Hepatocyte (in vitro differentiated cells): ENCODE data around the gene SLC15A4. TPM values are rescaled to one million over a fixed set of nuclear protein-coding genes. Genes with fewer than 3 reads are reported as not detected.
"Not testable (repeated sequence)": the region's sequence is repeated elsewhere in the genome, so short reads cannot be mapped to it uniquely, and the experiment has no call there.

Source experiments
- DNase-seq: peaks from one replicate; pipeline ENCODE4 v3.0.0-alpha.2; 2016; ENCODE audit warnings: low spot score
- H2AFZ ChIP-seq: fragments of 200-600 bp; sonication (generic); 2 replicates; pipeline ENCODE4 v1.6.0; 2016; ENCODE audit warnings: antibody characterized with exemption, mild to moderate bottlenecking
- H3K27ac ChIP-seq: fragments of 200-600 bp; sonication (generic); 2 replicates; pipeline ENCODE4 v1.5.1; 2016; ENCODE audit warnings: mild to moderate bottlenecking
- H3K27me3 ChIP-seq: fragments of 200-600 bp; sonication (generic); 2 replicates; pipeline ENCODE4 v1.6.1; 2016
- H3K36me3 ChIP-seq: fragments of 200-600 bp; sonication (generic); replicated peaks from 2 replicates; pipeline ENCODE4 v1.5.1; 2016; ENCODE audit warnings: low read depth; ENCODE audit not compliant: insufficient read depth
- H3K4me1 ChIP-seq: fragments of 200-600 bp; sonication (generic); 2 replicates; pipeline ENCODE4 v1.5.1; 2016; ENCODE audit warnings: mild to moderate bottlenecking, moderate library complexity; ENCODE audit not compliant: insufficient read depth
- H3K4me2 ChIP-seq: fragments of 200-600 bp; sonication (generic); 2 replicates; pipeline ENCODE4 v1.6.0; 2016
- H3K4me3 ChIP-seq: fragments of 200-600 bp; sonication (generic); 2 replicates; pipeline ENCODE4 v1.5.1; 2016; ENCODE audit warnings: mild to moderate bottlenecking
- H3K79me2 ChIP-seq: fragments of 200-600 bp; sonication (generic); 2 replicates; pipeline ENCODE4 v1.6.0; 2017; ENCODE audit warnings: mild to moderate bottlenecking
- H3K9me2 ChIP-seq: fragments of 200-600 bp; sonication (generic); replicated peaks from 2 replicates; pipeline ENCODE4 v1.6.0; 2017; ENCODE audit warnings: mild to moderate bottlenecking; ENCODE audit not compliant: insufficient read depth
- H3K9me3 ChIP-seq: fragments of 200-600 bp; sonication (generic); 2 replicates; pipeline ENCODE4 v1.5.1; 2016; ENCODE audit warnings: low read depth, mild to moderate bottlenecking
- H4K20me1 ChIP-seq: fragments of 200-600 bp; sonication (generic); 2 replicates; pipeline ENCODE4 v1.6.0; 2016; ENCODE audit warnings: mild to moderate bottlenecking; ENCODE audit not compliant: insufficient read depth, poor library complexity, severe bottlenecking
- CTCF ChIP-seq: fragments of 200-600 bp; sonication (generic); IDR thresholded peaks from 2 replicates; pipeline ENCODE4 v1.5.1; 2016; ENCODE audit warnings: antibody characterized with exemption, mild to moderate bottlenecking; ENCODE audit not compliant: poor library complexity
- EZH2 ChIP-seq: fragments of 200-600 bp; sonication (generic); IDR thresholded peaks from 2 replicates; pipeline ENCODE4 v1.6.1; 2016; ENCODE audit warnings: antibody characterized with exemption, mild to moderate bottlenecking, borderline replicate concordance
- EZH2phosphoT487 ChIP-seq: fragments of 200-600 bp; sonication (generic); IDR thresholded peaks from one replicate; pipeline ENCODE4 v1.6.1; 2018; ENCODE audit warnings: antibody characterized with exemption, mild to moderate bottlenecking, low read depth, moderate library complexity; ENCODE audit not compliant: unreplicated experiment, severe bottlenecking
- WGBS: methylation state at CpG from one replicate; pipeline ENCODE4 v1.1.6; 2016; ENCODE audit warnings: low lambda C conversion rate; ENCODE audit errors: missing lambda C conversion rate; 5-methylcytosine and 5-hydroxymethylcytosine counted together
- polyA plus RNA-seq: library from polyadenylated mRNA; unstranded; fragments of >200 nt; fragmentation: Nextera tagmentation; extraction: Ambion mirVana; gene quantifications from 2 replicates; pipeline ENCODE4 v1.2.1, GENCODE V29; 2016
- total RNA-seq: library from RNA; depleted of rRNA; stranded (reverse); fragments of >200 nt; gene quantifications from 2 replicates; pipeline ENCODE4 v1.2.3, GENCODE V29; 2014

The SLC15A4 gene
- total and polyA plus RNA-seq, 2 experiments from 2014 or later, result 33.6 to 48.5 TPM

- no peak for DNase-seq
- no peaks in the 10 kb centered on the region for H3K36me3 ChIP-seq
- H2AFZ ChIP-seq, result no peak overlapping the region
- TF ChIP-seq CTCF (no peak), EZH2phosphoT487 (no peak), EZH2 (no peak)
- 76% methylated on average over 8 of the region's 8 CpGs for WGBS
- H3K27me3 ChIP-seq, result peaks cover 50% of the 10 kb centered on the region
- H3K4me2 ChIP-seq, result no peak overlapping the region
- no peaks in the 10 kb centered on the region for H3K9me3 ChIP-seq
- H3K79me2 ChIP-seq, result no peaks in the 10 kb centered on the region
- no peak overlapping the region for H3K4me3 ChIP-seq
- H4K20me1 ChIP-seq, result no peaks in the 10 kb centered on the region
- H3K27ac ChIP-seq, result no peak overlapping the region
- H3K4me1 ChIP-seq, result peaks cover 4% of the 10 kb centered on the region
- no peaks in the 10 kb centered on the region for H3K9me2 ChIP-seq
Measured at GRCh38 chr12:128852026-128852698, 28.4 kb upstream of the SLC15A4 start.

GRCh38 chr12:128851429-128851828, 27.7 kb upstream of the SLC15A4 start:
- H2AFZ ChIP-seq, H3K9me2 ChIP-seq, H3K27ac ChIP-seq, H3K36me3 ChIP-seq, H3K79me2 ChIP-seq, H3K4me3 ChIP-seq, H3K4me2 ChIP-seq, H3K9me3 ChIP-seq, H3K4me1 ChIP-seq, DNase-seq, H4K20me1 ChIP-seq: not testable (repeated sequence)
- 93% methylated on average over 7 of the region's 7 CpGs for WGBS
- peaks cover 49% of the 10 kb centered on the region for H3K27me3 ChIP-seq

GRCh38 chr12:128850400-128850799, 26.6 kb upstream of the SLC15A4 start:
- Histone ChIP-seq H3K27ac (no peak overlapping the region), H4K20me1 (no peaks in the 10 kb centered on the region), H3K79me2 (no peaks in the 10 kb centered on the region), H2AFZ (no peak overlapping the region), H3K4me2 (no peak overlapping the region), H3K9me2 (no peaks in the 10 kb centered on the region), H3K4me1 (peaks cover 4% of the 10 kb centered on the region), H3K27me3 (peaks cover 44% of the 10 kb centered on the region), H3K4me3 (no peak overlapping the region), H3K36me3 (no peaks in the 10 kb centered on the region), H3K9me3 (no peaks in the 10 kb centered on the region)
- TF ChIP-seq CTCF (no peak), EZH2 (no peak), EZH2phosphoT487 (no peak)
- WGBS, result 89% methylated on average over 3 of the region's 3 CpGs
- no peak for DNase-seq

GRCh38 chr12:128849806-128850205, 26.0 kb upstream of the SLC15A4 start:
- DNase-seq, H3K9me3 ChIP-seq, H3K27ac ChIP-seq, H3K9me2 ChIP-seq, H3K36me3 ChIP-seq, H3K79me2 ChIP-seq, H3K4me2 ChIP-seq, H3K4me3 ChIP-seq, H3K4me1 ChIP-seq, H4K20me1 ChIP-seq, H2AFZ ChIP-seq: not testable (repeated sequence)
- WGBS, result 49% methylated on average over 6 of the region's 6 CpGs
- peaks cover 38% of the 10 kb centered on the region for H3K27me3 ChIP-seq
